ENCODE measurements around the gene PCID2.

The PCID2 gene

GRCh38 chr13:113187883-113188665 is 20.4 kb downstream of the PCID2 start:
- no peak for TF ChIP-seq CTCF (IDR thresholded peaks at IDR 0.05; ENCODE audit: borderline replicate concordance, insufficient read depth, low read depth, low read length)
- no peak overlapping the region for H3K4me3 ChIP-seq (ENCODE audit: low read depth, low read length)

GRCh38 chr13:113187263-113187669 is 21.2 kb downstream of the PCID2 start:
- no peak for TF ChIP-seq CTCF (IDR thresholded peaks at IDR 0.05; ENCODE audit: borderline replicate concordance, insufficient read depth, low read depth, low read length)
- no peak overlapping the region for H3K4me3 ChIP-seq (ENCODE audit: low read depth, low read length)

GRCh38 chr13:113186061-113186900 is 22.2 kb downstream of the PCID2 start:
- no peak for TF ChIP-seq CTCF (IDR thresholded peaks at IDR 0.05; ENCODE audit: borderline replicate concordance, insufficient read depth, low read depth, low read length)
- H3K4me3 ChIP-seq (ENCODE audit: low read depth, low read length), result no peak overlapping the region

- TF ChIP-seq CTCF (IDR thresholded peaks at IDR 0.05; ENCODE audit: borderline replicate concordance, insufficient read depth, low read depth, low read length), result no peak
- no peak overlapping the region for H3K4me3 ChIP-seq (ENCODE audit: low read depth, low read length)
These were observed 23.7 kb downstream of the PCID2 start for GRCh38 chr13:113184568-113185440.

- TF ChIP-seq CTCF (IDR thresholded peaks at IDR 0.05; ENCODE audit: borderline replicate concordance, insufficient read depth, low read depth, low read length), result no peak
These were observed 24.9 kb downstream of the PCID2 start for GRCh38 chr13:113183450-113184129.

GRCh38 chr13:113182046-113182445 is 26.4 kb downstream of the PCID2 start:
- no peak overlapping the region for H3K4me3 ChIP-seq (ENCODE audit: low read depth, low read length)
- no peak for TF ChIP-seq CTCF (IDR thresholded peaks at IDR 0.05; ENCODE audit: borderline replicate concordance, insufficient read depth, low read depth, low read length)

More at GRCh38 chr13:113183450-113184129, 24.9 kb downstream of the PCID2 start:
- no peak overlapping the region for H3K4me3 ChIP-seq (ENCODE audit: low read depth, low read length)

Measured in GM12875 (cell line).